ENCODE measurements around the gene SYK.

SYK gene

GRCh38 chr9:90825586-90825985 is 24.0 kb downstream of the SYK start:
- no peak for DNase-seq (ENCODE audit: low spot score)

- no peak for DNase-seq (ENCODE audit: low spot score)
Measured at GRCh38 chr9:90826326-90827020, 24.9 kb downstream of the SYK start.

GRCh38 chr9:90827181-90827871 is 25.7 kb downstream of the SYK start:
- no peak for DNase-seq (ENCODE audit: low spot score)

- DNase-seq (ENCODE audit: low spot score) = no peak
Measured at GRCh38 chr9:90830051-90830450, 28.4 kb downstream of the SYK start.

GRCh38 chr9:90830977-90831376 is 29.4 kb downstream of the SYK start:
- DNase-seq (ENCODE audit: low spot score) = no peak

GRCh38 chr9:90832261-90832660 is 30.6 kb downstream of the SYK start:
- DNase-seq (ENCODE audit: low spot score) = no peak

GRCh38 chr9:90834828-90835595 is 33.4 kb downstream of the SYK start:
- no peak for DNase-seq (ENCODE audit: low spot score)

- DNase-seq (ENCODE audit: low spot score) = no peak
Measured at GRCh38 chr9:90836411-90837080, 34.9 kb downstream of the SYK start.

GRCh38 chr9:90838098-90838497 is 36.5 kb downstream of the SYK start:
- DNase-seq (ENCODE audit: low spot score) = peak; percentile 31

- DNase-seq (ENCODE audit: low spot score) = no peak
Measured at GRCh38 chr9:90838581-90839154, 37.0 kb downstream of the SYK start.

- DNase-seq (ENCODE audit: low spot score) = no peak
Measured at GRCh38 chr9:90839183-90839728, 37.6 kb downstream of the SYK start.

- no peak for DNase-seq (ENCODE audit: low spot score)
Measured at GRCh38 chr9:90840696-90841095, 39.1 kb downstream of the SYK start.

GRCh38 chr9:90841213-90841612 is 39.6 kb downstream of the SYK start:
- no peak for DNase-seq (ENCODE audit: low spot score)

GRCh38 chr9:90841615-90842014 is 40.0 kb downstream of the SYK start:
- no peak for DNase-seq (ENCODE audit: low spot score)

- no peak for DNase-seq (ENCODE audit: low spot score)
Measured at GRCh38 chr9:90842176-90842777, 40.7 kb downstream of the SYK start.

- no peak for DNase-seq (ENCODE audit: low spot score)
Measured at GRCh38 chr9:90842996-90843395, 41.4 kb downstream of the SYK start.

- no peak for DNase-seq (ENCODE audit: low spot score)
Measured at GRCh38 chr9:90843525-90843924, 41.9 kb downstream of the SYK start.

- DNase-seq (ENCODE audit: low spot score) = no peak
Measured at GRCh38 chr9:90844326-90844725, 42.7 kb downstream of the SYK start.

- no peak for DNase-seq (ENCODE audit: low spot score)
Measured at GRCh38 chr9:90846770-90847419, 45.3 kb downstream of the SYK start.

- DNase-seq (ENCODE audit: low spot score) = no peak
Measured at GRCh38 chr9:90847971-90848370, 46.4 kb downstream of the SYK start.

GRCh38 chr9:90848866-90849265 is 47.2 kb downstream of the SYK start:
- no peak for DNase-seq (ENCODE audit: low spot score)

Data from RKO (cell line).